ENCODE measurements around the gene BOD1L2. TPM values are rescaled to one million over a fixed set of nuclear protein-coding genes. Genes with fewer than 3 reads are reported as not detected.

Gene BOD1L2
- total and polyA plus RNA-seq, 2 of the 13 experiments (the other 11 are each of a cell fraction or from before 2014, with no cell fraction given), result not detected

DNA sequence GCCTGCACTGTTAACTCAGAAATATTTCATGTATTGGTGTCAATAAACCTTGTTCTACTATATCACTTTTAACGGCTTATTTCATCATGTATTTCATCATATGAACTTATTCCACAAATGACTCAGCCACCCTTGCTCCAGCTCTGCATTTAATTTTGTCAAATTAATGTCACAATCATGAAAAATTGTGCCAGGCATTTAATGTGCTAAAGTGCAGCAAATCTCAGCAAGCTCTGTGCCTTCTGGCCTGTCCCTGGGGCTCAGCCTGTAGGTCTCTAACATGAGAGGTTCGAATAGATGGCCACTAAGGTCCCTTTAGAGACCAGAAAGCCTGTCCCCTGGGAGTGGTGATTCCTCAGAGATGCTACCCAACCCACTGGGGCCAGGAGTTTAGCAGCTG is 28.6 kb downstream of the BOD1L2 start:
- Histone ChIP-seq H3K27me3 (ENCODE audit: control insufficient read depth in 1 of 2, insufficient read depth in 2 of 2, low read length in 2 of 2) (no peaks in the 10 kb centered on the region), H3K9me3 (ENCODE audit: low read length) (no peaks in the 10 kb centered on the region), H3K9ac (ENCODE audit: insufficient read depth, low read depth, low read length) (no peak overlapping the region), H3K4me1 (ENCODE audit: insufficient read depth, low read length) (no peaks in the 10 kb centered on the region), H3K27ac (ENCODE audit: extremely low read length, insufficient read depth, low read length) (no peak overlapping the region), H4K20me1 (ENCODE audit: insufficient read depth, low read length) (no peaks in the 10 kb centered on the region), H2AFZ (ENCODE audit: low read length) (no peak overlapping the region), H3K36me3 (replicated peaks in 1 of 2; ENCODE audit: control insufficient read depth in 1 of 2, insufficient read depth in 2 of 2, low read length in 2 of 2) (no peaks in the 10 kb centered on the region), H3K4me2 (ENCODE audit: low read depth, low read length) (no peak overlapping the region), H3K4me3 (replicated peaks in 1 of 3; ENCODE audit: insufficient read depth in 1 of 3, low read depth in 2 of 3, low read length in 3 of 3) (no peak overlapping the region), H3K79me2 (ENCODE audit: insufficient read depth, low read length) (no peaks in the 10 kb centered on the region)
- in situ Hi-C loops (cut with HindIII; ENCODE audit: extremely low pct_ligation_motif_present, low pct_unique_long_range_greater_than_20kb) (no loop called here), intact Hi-C loops (cut with micrococcal nuclease; ENCODE audit: unreplicated experiment) (no loop called here)
- FAIRE-seq (no peak), DNase-seq (ENCODE audit: low spot score) (no peak), ATAC-seq (no peak)
- CTCF ChIA-PET (ENCODE audit: low intra/inter-chr PET ratio, low total read pairs), result no interaction called here
- TF ChIP-seq TEAD2 (CRISPR knock-in tag; IDR thresholded peaks at IDR 0.05), result no peak
- no peak for TF ChIP-seq SIX1 (CRISPR knock-in tag; IDR thresholded peaks at IDR 0.05; ENCODE audit: borderline replicate concordance)
- no peak for TF ChIP-seq ZC3H4 (CRISPR knock-in tag; IDR thresholded peaks at IDR 0.05; ENCODE audit: borderline replicate concordance)
- no peak for TF ChIP-seq ZNF253 (CRISPR knock-in tag; IDR thresholded peaks at IDR 0.05; ENCODE audit: borderline replicate concordance)
- TF ChIP-seq ZFP82 (CRISPR knock-in tag; IDR thresholded peaks at IDR 0.05; ENCODE audit: borderline replicate concordance), result no peak
- TF ChIP-seq, protein P1, sequence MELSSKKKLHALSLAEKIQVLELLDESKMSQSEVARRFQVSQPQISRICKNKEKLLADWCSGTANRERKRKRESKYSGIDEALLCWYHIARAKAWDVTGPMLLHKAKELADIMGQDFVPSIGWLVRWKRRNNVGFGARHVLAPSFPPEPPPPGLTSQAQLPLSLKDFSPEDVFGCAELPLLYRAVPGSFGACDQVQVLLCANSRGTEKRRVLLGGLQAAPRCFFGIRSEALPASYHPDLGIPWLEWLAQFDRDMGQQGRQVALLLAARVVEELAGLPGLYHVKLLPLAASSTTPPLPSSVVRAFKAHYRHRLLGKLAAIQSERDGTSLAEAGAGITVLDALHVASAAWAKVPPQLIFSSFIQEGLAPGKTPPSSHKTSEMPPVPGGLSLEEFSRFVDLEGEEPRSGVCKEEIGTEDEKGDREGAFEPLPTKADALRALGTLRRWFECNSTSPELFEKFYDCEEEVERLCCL (CRISPR knock-in tag; IDR thresholded peaks at IDR 0.05; ENCODE audit: borderline replicate concordance), result no peak
- TF ChIP-seq LCORL (IDR thresholded peaks at IDR 0.05), result no peak
- no peak for TF ChIP-seq LCORL (CRISPR knock-in tag; IDR thresholded peaks at IDR 0.05)
- no peak for TF ChIP-seq SPEN (CRISPR knock-in tag; IDR thresholded peaks at IDR 0.05; ENCODE audit: low read depth)
- TF ChIP-seq, protein P2, sequence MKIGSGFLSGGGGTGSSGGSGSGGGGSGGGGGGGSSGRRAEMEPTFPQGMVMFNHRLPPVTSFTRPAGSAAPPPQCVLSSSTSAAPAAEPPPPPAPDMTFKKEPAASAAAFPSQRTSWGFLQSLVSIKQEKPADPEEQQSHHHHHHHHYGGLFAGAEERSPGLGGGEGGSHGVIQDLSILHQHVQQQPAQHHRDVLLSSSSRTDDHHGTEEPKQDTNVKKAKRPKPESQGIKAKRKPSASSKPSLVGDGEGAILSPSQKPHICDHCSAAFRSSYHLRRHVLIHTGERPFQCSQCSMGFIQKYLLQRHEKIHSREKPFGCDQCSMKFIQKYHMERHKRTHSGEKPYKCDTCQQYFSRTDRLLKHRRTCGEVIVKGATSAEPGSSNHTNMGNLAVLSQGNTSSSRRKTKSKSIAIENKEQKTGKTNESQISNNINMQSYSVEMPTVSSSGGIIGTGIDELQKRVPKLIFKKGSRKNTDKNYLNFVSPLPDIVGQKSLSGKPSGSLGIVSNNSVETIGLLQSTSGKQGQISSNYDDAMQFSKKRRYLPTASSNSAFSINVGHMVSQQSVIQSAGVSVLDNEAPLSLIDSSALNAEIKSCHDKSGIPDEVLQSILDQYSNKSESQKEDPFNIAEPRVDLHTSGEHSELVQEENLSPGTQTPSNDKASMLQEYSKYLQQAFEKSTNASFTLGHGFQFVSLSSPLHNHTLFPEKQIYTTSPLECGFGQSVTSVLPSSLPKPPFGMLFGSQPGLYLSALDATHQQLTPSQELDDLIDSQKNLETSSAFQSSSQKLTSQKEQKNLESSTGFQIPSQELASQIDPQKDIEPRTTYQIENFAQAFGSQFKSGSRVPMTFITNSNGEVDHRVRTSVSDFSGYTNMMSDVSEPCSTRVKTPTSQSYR (CRISPR knock-in tag; IDR thresholded peaks at IDR 0.05; ENCODE audit: borderline replicate concordance), result no peak
- TF ChIP-seq ZNF101 (CRISPR knock-in tag; IDR thresholded peaks at IDR 0.05; ENCODE audit: borderline replicate concordance, low read depth), result no peak
- no TSS peak for BruUV-seq (replicated peaks)
- POLR2A ChIA-PET, result no interaction called here
- WGBS (ENCODE audit: low lambda C conversion rate), result 1% methylated on average over 2 of the region's 2 CpGs
